ENCODE data around the gene S100A5. TPM values are rescaled to one million over a fixed set of nuclear protein-coding genes. Genes with fewer than 3 reads are reported as not detected.
"Not testable (repeated sequence)": the region's sequence is repeated elsewhere in the genome, so short reads cannot be mapped to it uniquely, and the experiment has no call there.

Gene S100A5
- total RNA-seq, 1 donor from 2014 or later, result 1.2 TPM

DNA sequence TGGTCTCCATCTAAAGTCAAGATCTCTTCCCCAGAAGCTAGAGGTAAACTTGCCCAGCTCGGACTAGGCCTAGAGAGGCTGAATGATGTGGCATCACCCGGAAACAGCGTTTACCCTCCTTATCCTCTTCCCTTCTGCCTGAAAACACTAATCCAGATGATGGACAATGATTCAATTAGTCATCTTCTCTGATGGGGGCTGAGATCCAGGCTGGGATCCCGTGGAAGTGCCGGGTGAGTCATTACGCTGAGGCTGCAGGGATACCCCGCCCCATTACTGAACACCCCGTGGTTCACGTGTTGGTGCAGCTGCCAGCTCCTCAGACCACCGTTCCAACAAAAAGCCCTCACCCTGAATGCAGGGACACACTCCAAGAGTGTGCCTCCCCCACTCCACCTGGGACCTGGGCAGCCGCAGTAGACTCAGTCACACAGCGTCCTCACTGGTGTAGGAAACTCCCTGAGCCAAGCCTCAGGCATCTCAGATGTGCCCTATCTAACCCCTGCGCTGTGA lies 7.0 kb downstream of the S100A5 start:
- peak; percentile 93 for DNase-seq (ENCODE audit: low read depth)

DNA sequence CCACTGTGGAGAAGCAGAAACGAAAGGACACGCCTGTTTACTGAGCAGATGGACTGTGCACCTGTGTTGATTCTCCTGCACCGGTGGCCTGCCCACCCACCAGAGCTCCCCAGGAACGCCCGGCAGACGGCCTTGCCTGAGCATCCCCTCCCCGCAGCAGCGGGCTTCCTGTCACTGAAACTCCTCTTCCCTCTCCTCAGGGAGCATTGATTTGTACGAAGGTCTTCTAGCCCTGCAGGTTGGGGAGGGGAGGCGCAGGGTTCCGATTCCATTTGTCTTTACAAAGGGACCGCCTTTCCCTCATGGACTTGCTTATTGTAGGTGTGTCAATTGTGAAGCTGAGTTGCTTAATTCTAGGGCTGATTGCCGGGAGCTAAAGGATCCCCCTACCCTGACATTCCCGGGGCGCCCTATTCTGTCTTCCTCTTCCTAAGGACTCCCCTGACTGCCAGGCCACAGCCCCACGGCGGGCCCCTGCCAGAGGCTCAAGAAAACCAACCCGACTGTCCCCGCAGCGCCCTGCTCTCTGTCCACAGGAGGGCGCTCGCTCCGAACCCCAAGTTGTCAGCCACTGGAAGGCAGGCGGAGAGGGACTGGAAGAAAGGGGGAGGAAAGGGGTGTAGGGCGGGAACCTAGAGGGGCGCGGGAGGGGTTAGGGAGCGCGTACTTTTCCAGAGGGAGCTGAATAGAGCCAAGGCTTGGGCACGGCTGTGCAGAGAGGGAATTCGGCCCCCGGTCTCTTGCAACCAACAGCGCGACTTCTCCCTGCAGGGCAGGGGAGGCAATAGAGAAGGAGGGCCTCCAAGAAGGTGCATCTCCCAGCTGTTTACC lies 7.8 kb downstream of the S100A5 start:
- peak; percentile 61 for DNase-seq (ENCODE audit: low read depth)

DNA sequence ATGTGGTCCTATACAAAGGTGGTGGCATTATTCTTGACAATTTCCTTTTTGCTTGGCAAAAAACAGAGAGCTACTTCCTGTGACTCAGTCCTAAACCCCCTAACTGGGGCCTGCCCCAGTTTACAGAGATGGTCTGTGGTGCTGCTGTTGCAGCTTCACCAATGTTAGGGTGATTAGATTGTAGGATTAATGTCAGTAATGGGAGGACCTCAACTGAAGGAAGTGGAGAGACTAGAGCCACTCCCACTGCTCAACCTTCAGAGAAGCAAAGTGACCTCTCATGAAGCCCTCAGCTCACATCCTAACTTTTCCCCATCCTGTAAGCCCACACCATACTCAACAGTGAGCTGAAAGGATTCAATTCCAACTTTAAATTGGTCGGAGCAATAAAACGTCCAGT lies 8.6 kb downstream of the S100A5 start:
- DNase-seq (ENCODE audit: low read depth), result no peak

DNA sequence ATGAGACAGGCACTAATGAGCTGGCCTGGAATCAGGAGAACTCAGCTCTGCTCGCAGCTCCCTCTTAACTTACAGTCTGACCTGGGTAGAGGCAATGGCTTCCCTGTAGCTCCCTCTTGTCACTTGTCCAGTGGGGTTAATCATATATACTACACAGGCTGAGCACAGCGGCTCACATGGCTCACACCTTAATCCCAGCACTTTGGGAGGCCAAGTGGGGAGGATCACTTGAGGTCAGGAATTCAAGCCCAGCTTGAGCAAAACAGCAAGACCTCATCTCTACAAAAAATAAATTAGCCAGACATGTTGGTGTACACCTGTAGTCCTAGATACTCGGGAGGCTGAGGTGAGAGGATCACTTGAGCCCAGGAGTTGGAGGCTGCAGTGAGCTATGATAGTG lies 9.1 kb downstream of the S100A5 start:
- DNase-seq (ENCODE audit: low read depth), result no peak

DNA sequence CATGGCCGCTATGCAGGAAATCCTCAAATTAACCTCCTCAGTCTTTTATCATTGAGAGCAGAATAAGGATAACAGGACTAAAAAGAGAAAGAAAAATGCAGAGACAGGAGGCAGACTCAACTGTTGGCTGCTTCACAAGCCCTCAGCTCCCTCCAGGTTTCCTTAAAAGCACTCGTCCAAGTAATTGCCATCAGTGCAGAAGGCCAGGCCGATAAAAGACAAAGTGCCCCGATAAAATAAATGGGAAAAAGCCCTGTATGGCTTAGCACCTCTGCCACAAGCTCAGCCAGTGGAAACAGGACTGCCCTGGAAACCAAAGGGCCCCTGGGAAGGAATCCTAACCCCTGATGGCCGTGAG lies 13.1 kb downstream of the S100A5 start:
- DNase-seq (ENCODE audit: low read depth), result no peak

DNA sequence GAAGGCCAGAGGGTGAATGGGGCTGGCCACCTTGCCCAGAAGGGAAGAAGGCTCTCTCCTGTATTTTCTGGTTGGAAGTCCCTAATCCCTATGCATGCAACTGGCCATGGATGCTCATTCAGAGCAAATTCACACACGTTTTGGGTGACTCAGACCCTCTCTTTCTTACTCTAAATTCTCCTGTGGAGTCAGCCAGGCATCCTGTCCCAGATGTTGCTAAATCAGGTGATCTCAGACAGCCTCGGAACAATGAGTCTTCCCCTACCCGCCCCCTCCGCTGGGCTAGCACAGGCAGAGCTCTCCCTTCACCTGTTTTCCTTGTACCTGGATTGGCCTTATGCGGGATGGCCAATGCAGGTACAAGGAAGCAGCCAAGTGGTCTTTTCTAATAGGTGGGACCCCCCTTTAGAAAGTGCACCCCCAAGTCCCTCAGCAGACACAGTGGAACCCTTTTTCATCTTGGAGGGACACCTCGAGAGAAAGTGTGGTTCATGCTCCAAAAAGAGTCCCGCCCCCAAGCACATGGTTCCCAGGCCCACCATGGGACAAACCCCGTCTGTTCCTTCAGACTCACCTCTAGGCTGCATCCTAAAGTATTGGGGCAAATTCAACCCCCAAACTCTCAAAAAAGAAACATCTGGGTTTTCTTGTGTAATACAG lies 13.6 kb downstream of the S100A5 start:
- peak; percentile 64 for DNase-seq (ENCODE audit: low read depth)

DNA sequence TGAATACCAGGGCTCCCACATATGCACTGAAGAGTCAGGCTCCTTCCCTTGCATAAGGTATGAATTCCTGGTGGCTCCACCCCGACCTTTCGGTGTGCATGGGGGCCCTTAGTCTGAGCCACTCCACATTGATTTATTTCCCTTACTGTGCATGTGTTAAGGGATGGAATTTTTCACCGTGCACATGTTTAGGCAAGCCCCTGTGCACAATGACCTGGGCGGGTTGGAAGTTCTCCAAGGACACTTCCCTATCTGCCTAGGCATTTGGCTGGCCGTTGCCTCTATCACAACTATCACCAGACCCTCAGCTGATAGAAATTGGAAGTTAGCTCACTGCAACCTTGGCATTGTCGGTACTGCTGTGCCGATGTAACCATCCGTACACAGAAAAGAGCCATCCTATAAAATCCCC lies 14.6 kb downstream of the S100A5 start:
- DNase-seq (ENCODE audit: low read depth), result no peak

DNA sequence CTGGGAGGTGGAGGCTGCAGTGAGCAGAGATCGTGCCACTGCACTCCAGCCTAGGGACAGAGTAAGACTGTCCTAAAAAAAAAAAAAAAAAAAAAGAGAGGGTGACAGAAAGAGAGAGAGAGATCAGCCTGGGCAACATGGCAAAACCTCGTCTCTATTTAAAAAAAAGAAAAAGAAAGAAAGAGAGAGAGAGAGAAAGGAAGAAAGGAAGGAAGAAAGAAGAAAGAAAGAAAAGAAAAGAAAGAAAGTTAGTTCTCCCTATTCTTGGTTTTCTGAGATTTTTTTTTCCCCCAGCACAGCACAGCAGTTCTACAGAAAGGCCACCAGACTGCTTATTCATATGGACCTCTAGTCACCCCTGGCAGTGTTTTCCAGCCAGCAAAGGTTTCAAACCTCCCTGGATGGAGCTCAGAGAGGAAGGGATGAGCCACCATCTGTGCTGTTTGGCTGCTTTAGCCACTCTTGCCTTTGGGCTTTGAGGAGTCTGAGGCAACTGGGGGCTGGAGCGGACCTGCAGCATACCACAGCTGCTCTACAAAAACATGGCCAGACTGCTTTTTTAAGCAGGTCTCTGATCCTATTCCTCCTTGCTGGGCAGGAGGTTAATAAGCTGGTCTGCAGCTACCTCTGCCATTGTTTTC lies 15.5 kb downstream of the S100A5 start:
- DNase-seq (ENCODE audit: low read depth), result no peak

DNA sequence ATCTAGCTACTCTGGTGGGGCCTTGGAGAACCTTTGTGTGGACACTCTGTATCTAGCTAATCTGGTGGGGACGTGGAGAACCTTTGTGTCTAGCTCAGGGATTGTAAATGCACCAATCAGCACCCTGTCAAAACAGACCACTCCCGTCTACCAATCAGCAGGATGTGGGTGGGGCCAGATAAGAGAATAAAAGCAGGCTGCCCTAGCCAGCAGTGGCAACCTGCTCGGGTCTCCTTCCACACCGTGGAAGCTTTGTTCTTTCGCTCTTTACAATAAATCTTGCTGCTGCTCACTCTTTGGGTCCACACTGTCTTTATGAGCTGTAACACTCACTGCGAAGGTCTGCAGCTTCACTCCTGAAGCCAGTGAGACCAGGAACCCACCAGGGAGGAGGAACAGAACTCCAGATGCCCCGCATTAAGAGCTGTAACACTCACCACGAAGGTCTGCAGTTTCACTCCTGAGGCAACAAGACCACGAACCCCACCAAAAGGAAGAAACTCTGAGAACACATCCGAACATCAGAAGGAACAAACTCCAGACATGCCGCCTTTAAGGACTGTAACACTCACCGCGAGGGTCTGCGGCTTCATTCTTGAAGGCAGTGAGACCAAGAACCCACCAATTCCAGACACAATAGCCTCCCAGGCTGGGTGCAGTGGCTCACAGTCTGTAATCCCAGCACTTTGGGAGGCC lies 18.2 kb downstream of the S100A5 start:
- DNase-seq (ENCODE audit: low read depth), result not testable (repeated sequence)

DNA sequence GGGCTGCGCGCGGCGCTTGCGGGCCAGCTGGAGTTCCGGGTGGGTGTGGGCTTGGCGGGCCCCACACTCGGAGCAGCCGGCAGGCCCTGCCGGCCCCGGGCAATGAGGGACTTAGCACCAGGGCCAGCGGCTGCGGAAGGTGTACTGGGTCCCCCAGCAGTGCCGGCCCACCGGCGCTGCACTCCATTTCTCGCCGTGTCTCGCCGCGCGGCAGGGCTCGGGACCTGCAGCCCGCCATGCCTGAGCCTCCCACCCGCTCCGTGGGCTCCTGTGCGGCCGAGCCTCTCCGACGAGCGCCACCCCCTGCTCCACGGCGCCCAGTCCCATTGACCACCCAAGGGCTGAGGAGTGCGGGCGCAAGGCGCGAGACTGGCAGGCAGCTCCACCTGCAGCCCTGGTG lies 18.9 kb downstream of the S100A5 start:
- not testable (repeated sequence) for DNase-seq (ENCODE audit: low read depth)

DNA sequence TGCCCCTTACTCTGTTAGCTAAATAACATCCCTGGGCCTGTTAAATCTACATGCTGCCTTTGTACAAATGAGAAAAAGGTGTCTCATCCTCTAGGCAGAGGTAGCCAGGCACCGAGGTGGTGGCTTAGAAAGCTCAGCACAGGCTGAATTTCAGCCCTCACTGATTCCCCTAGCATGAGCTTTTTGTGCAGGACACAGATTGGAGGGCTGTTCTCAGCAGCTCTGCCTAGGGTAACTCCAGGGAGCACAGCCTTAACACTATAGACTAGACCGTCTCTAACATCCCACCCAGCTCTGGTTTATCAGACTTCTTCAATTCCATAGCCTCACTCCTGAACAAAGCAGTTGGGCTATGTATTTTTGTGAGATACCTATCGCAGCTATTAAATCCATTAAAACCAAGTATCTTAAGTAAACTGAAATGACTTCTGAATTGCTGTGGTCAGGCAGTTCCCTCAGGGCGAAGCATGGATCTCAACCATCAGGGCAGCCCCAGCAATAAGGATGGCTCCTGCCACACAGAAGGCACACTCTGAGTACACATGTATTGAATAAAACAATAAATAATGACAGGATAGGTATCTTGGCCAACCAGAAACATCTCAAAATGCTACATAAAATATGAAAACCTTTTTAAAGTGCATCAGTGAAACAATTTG lies 19.8 kb downstream of the S100A5 start:
- DNase-seq (ENCODE audit: low read depth), result no peak

DNA sequence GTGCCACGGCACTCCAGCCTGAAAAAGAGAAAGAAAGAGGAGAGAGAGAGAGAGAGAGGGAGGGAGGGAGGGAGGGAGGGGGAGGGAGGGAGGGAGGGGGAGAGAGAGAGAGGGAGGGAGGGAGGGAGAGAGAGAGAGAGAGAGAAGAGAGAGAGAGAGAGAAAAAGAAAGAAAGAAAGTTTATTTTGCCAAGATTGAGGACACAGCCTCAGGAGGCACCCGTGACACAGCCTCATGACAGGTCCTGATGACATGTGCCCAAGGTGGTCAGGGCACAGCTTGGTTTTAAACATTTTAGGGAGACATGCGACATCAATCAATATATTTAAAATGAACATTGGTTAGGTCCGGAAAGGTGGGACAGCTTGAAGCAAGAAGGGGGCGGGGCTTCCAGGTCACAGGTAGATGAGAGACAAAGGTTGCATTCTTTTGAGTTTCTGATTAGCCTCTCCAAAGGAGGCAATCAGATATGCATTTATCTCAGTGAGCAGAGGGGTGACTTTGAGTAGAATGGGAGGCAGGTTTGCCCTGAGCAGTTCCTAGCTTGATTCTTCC lies 20.5 kb downstream of the S100A5 start:
- not testable (repeated sequence) for DNase-seq (ENCODE audit: low read depth)

DNA sequence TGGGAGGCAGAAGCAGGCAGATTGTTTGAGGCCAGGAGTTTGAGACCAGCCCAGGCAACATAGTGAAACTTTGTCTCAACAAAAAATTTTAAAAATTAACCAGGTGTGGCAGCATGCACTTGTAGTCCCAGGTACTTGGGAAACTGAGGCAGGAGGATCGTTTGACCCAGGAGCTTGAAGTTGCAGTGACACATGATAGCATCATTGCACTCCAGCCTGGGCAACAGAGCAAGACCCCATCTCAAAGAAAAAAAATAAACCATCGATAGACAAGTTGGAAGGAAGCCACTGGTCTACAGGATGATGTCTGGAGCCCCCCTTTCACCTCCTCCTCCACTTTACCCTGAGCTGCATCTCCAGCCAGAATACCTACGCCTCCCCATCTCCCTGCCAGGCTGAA lies 21.5 kb downstream of the S100A5 start:
- DNase-seq (ENCODE audit: low read depth), result no peak

DNA sequence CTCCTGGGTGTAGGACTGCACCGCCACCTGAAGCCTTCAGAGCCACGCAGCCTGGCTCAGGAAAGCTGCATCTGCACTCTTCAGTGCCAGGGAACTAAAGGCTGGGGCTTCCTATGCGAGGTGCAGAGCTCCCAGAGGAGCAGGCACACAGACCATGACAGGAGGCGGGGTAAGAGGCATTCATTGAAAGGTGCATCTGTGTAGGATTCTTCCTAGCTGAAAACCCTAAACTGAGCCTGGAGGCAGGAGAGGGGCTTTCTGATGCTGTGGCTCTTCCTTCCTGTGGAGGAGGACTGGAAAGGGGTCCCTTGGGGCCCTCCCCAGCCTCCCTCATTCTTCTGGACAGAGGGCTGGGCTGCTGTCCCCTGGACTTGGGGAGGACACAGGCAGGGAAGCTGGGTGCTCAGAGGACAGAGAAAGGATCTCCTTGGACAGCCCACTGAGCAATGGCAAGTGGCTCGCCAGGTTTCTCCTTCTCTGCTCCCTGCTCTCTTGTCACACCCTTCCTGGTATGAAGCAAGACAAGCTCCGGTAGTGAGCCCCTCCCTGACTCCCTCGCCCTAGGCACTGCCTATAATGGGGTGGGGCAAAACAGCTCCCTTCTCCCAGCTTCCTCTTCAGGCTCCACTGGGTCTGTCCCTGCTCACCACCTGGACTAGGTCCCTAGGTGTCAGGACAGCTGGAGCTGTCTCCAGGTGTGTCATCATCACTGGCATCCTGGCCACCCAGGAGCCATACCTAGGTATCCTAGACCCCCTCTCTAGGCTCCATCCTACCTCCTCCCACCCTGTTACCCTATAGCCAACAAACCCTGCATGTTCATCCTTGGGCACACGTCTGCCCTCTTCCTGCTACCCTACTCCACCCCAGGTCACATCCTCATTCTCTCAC lies 25.0 kb downstream of the S100A5 start:
- peak; percentile 47 for DNase-seq (ENCODE audit: low read depth)

DNA sequence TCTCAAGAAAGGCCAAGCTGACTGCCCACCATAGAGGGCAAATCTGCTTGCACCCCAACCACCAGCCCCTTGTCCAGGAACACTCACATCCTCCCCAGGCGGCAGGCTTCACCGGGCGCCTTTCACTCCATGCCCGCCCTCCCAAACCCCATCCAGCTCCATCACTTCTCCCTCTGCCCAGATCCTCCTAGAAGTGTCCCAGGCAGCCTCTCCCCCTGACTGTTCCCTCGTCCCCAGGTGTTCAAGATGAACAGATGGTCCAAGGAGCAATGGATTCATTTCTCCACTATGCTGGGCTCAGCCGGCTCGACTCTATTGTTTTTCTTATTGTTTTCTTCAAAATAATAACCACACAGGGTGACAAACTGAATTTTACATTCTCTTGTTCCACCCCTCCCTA lies 27.1 kb downstream of the S100A5 start:
- no peak for DNase-seq (ENCODE audit: low read depth)

DNA sequence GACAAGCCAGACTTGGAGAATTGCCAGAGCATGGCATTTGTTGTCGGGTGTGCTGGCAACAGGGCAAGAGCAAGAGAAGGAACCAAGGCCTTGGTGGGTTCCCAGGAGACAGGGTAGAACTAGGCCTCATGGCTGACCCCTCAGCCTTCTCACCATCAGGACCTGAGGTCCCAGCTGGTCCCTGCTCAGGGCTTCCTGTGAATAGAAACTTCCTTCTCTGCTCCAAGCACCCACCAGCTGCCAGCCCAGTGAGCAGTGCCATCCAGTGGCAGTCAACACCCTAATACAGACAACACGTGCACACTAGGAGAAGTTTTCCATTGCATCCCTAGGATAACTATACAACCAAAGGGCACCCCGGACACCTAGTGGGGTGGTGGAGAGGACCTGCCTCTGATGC lies 27.7 kb downstream of the S100A5 start:
- no peak for DNase-seq (ENCODE audit: low read depth)

DNA sequence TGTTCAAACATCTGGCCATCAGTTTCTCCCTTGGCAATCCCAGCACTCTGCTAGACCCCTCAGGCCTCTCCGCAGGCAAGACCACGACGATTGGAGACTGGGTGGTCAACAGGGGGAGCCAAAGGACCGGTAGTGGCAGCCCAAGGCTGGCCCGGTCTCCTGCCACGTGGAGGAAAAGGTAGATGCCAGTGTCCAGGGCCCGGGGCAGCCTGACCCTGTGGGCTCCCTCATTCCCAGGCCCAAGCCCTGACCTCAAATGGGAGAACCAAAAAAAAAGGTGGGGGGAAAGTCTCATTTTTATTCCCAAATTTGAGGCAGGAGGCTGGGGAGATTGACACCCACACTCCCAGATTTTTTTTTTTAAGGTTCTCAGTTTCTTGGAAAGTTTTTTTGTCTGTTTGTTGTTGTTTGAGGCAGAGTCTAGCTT lies 29.7 kb downstream of the S100A5 start:
- DNase-seq (ENCODE audit: low read depth), result peak; percentile 54

DNA sequence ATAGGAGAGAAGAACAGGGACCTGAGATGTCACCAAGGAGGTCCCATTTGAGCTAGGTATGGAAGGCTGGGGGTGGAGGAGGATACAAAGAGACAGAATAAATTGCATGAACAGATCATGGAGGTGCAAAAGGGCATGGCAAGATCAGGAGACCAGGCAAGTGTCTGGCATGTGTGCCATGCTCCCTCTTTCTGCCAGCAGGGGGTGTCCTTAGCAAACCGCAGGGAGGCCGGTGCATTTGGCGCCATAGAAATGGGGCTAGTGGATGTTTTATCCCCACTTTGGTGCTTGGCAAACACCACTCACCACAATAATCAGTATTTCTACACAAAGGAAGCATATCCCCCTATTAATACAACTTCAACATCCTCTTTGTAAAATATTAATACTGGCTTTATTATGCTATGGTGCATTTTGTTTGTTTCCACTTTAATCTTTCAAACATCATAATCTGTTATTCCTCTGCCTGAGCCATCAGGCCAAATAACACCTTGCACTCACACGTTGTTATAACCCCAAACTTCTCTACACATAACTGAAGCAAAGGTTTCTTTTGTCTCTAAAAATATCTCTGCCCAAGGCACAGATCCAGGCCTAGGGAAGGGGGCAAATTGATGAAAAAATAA lies 30.9 kb downstream of the S100A5 start:
- DNase-seq (ENCODE audit: low read depth), result no peak

DNA sequence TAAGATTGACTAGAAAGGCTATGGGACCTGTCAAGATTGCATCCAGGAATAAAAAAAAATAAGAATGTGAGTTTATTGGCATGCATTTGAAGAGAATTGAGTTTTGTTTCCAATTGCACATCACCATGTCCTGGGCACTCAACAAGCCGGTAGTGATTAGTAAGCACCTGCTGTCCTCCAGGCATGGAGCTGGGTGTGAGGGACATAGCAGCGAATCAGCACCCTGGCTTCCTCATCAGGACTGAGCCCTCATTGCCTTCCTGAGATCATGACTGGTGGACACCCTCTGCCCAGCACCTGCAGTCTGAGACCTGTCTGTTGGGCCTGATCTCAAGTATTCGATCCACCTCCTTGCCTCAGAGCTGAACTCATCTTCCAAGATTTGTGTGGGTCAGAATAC lies 31.7 kb downstream of the S100A5 start:
- DNase-seq (ENCODE audit: low read depth), result no peak

Measured in renal cortical epithelial cell (primary cell).